ENCODE data around the gene CHST11.

GRCh38 chr12:104501115-104501514 is 44.4 kb downstream of the CHST11 start:
- TF ChIP-seq POU2F2 (IDR thresholded peaks at IDR 0.05; ENCODE audit: low read depth, low read length) = no peak
- no peak for TF ChIP-seq POLR2AphosphoS5 (IDR thresholded peaks at IDR 0.05; ENCODE audit: low read depth, low read length)
- TF ChIP-seq POLR2A (IDR thresholded peaks at IDR 0.05; ENCODE audit: low read depth, low read length) = no peak
- no peak for TF ChIP-seq TAF1 (IDR thresholded peaks at IDR 0.05; ENCODE audit: low read depth, low read length)
- no peak for TF ChIP-seq PAX5 (IDR thresholded peaks at IDR 0.05; ENCODE audit: insufficient read depth, low read length, severe bottlenecking)
- TF ChIP-seq SPI1 (IDR thresholded peaks at IDR 0.05; ENCODE audit: low read depth, low read length) = no peak
